Vagina (tissue), 2 donors: ENCODE measurements around the gene DDA1.

Experiments
- POLR2A ChIP-seq, 2 donors: fragments of 450-650 bp; IDR thresholded peaks; one replicate each; pipeline ENCODE4 v1.6.1; 2017; ENCODE audit warnings: antibody characterized with exemption in 2 of 2, mild to moderate bottlenecking in 2 of 2, moderate library complexity in 2 of 2
- POLR2AphosphoS5 ChIP-seq, 2 donors: sonication (generic); formaldehyde crosslinking; IDR thresholded peaks; one replicate each; pipeline ENCODE4 v1.9.0; 2017; ENCODE audit warnings: antibody characterized with exemption in 2 of 2, mild to moderate bottlenecking in 2 of 2, low read depth in 1 of 2; ENCODE audit not compliant: insufficient read depth in 1 of 2
- TF ChIP-seq, protein P1 (sequence below), 3 experiments: fragments of 450-650 bp in 2 of 3; fragments of 200-600 bp in 1 of 3; sonication (generic) in 1 of 3; IDR thresholded peaks; one replicate each; pipeline ENCODE4 v1.5.1; 2017 to 2019; ENCODE audit warnings: antibody characterized with exemption in 3 of 3, mild to moderate bottlenecking in 2 of 3, moderate library complexity in 2 of 3

GRCh38 chr19:17303167-17303939 lies 6.0 kb upstream of the DDA1 start, which contains the start of gene ABHD8:
- TF ChIP-seq POLR2A (IDR thresholded peaks at IDR 0.05) (peak in 1 of 2 donors; percentile 49), POLR2AphosphoS5 (IDR thresholded peaks at IDR 0.05; ENCODE audit: insufficient read depth in 1 of 2, low read depth in 1 of 2) (peak; percentile 38 to 64)
- TF ChIP-seq, protein P1, sequence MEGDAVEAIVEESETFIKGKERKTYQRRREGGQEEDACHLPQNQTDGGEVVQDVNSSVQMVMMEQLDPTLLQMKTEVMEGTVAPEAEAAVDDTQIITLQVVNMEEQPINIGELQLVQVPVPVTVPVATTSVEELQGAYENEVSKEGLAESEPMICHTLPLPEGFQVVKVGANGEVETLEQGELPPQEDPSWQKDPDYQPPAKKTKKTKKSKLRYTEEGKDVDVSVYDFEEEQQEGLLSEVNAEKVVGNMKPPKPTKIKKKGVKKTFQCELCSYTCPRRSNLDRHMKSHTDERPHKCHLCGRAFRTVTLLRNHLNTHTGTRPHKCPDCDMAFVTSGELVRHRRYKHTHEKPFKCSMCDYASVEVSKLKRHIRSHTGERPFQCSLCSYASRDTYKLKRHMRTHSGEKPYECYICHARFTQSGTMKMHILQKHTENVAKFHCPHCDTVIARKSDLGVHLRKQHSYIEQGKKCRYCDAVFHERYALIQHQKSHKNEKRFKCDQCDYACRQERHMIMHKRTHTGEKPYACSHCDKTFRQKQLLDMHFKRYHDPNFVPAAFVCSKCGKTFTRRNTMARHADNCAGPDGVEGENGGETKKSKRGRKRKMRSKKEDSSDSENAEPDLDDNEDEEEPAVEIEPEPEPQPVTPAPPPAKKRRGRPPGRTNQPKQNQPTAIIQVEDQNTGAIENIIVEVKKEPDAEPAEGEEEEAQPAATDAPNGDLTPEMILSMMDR (IDR thresholded peaks at IDR 0.05), result peak; percentile 33 to 71 (median 51)
